Stimulated activated CD8-positive, alpha-beta memory T cell treated with anti-CD3 and anti-CD28 coated beads, Interleukin-15, amount 100 ng/mL, for 48 hours (primary cell): Measurements from ENCODE around the gene ZACN.

ENCODE experiments used
- DNase-seq, 2 donors: peaks; one replicate each; pipeline ENCODE4 v3.0.0-alpha.2; 2020; ENCODE audit warnings: low read depth in 2 of 2

The ZACN gene

DNA sequence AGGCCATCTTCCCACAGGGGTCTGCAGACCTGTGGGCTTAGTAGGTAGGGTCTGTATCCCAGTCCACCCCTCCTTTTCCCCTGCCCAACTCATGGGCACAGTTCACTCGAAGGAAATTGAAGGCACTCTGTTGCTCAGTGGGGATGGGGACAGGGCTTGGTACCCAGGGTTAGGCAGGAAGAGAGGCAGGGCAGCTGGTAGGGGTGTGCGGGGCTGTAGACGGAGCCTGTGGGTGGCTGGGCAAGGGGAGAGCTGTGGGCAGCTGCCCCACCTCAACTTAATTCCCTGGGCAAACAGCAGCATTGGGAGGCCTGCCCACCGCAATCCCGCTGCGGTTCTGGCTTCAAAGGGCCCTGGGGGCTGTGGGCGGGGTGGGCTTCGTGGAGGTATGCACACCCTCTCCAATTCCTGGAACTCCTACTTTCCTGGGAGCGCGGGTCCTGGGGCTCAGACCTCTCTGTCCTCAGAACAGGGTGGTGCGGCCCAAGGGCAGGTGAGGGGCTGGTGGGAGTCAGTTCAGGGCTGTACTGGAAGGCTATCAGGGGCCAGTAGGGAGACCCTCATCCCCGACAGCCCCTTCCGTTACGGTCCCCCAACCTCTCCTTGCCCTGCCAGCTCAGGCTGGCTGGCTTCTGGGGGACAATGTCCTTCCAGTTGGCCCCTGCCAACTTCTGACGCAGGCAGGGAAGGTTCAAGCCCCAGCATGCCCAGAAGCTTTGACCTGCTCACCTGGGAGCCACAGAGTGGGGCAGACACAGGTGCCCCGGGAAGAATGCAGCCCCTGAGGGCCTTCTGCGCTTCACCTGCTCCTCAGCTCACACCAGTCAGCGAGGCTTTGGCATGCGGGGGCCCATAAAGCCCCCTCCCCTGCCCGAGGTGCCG lies 53.0 kb downstream of the ZACN start:
- DNase-seq: no peak
